H1 (cell line): ENCODE data around the gene GALNT11.

ENCODE experiments used
- CTCF ChIP-seq, 3 experiments: IDR thresholded peaks; 1 replicate in 2 of 3; 2 replicates in 1 of 3; pipeline versions ENCODE4 v1.5.1 to v1.6.1; 2011; ENCODE audit warnings: low read length in 3 of 3, mild to moderate bottlenecking in 3 of 3, inconsistent platforms in 2 of 3, low read depth in 1 of 3, moderate library complexity in 1 of 3; ENCODE audit not compliant: insufficient read depth in 1 of 3; ENCODE audit errors: control extremely low read depth in 1 of 3
- E2F6 ChIP-seq: IDR thresholded peaks from 2 replicates; pipeline ENCODE4 v1.6.1; 2012; ENCODE audit warnings: inconsistent platforms
- RAD21 ChIP-seq, 2 experiments: IDR thresholded peaks in 1 of 2; conservative IDR thresholded peaks in 1 of 2; 2 replicates each; pipeline ENCODE4 v1.6.1; 2011; ENCODE audit warnings: low read depth in 2 of 2, low read length in 2 of 2, improper control_type of control experiment in 1 of 2, inconsistent platforms in 1 of 2, mild to moderate bottlenecking in 1 of 2, moderate library complexity in 1 of 2
- SP1 ChIP-seq: IDR thresholded peaks from 2 replicates; pipeline ENCODE4 v1.6.1; 2011; ENCODE audit warnings: low read depth, low read length

DNA sequence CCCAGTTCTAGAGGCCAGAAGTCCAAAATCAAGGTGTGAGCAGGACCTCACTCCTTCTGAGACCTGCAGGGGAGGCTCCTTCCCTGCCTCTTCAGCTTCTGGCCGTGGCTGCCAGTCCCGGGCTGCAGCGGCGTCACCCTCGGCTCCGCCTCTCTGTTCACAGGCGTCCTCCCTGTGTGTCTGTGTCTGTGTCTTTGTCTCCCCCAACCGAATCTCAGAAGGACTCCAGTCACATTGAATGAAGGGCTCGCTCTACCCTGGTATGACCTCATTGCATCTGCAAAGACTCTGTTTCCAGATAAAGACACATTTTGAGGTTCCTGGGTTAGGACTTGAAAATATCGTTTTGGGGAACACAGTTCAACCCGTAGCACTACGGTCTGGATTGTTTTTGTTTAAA, 33.1 kb upstream of the GALNT11 start:
- TF ChIP-seq SP1 (no peak), RAD21 (IDR thresholded peaks at IDR 0.05 in 1 of 2, conservative IDR thresholded peaks at IDR 0.05 in 1 of 2; ENCODE audit: low read depth in 2 of 2, low read length in 2 of 2) (peak; percentile 68 to 72), CTCF (IDR thresholded peaks at IDR 0.05; ENCODE audit: control extremely low read depth in 1 of 3, insufficient read depth in 1 of 3, low read depth in 1 of 3, low read length in 3 of 3) (peak in 2 of 3 experiments; percentile 37 to 49; a peak in 2 of 4 replicates), E2F6 (no peak)
